Gastrocnemius medialis (tissue), 4 donors: ENCODE results near the gene NAA16. TPM values are rescaled to one million over a fixed set of nuclear protein-coding genes. Genes with fewer than 3 reads are reported as not detected.
A peak's percentile ranks its signal among the peaks of the same experiment; 100 is the strongest.

ENCODE experiments used
- ATAC-seq, 2 donors: fragments of 150-250 bp; one replicate each; pipeline ENCODE4 v1.9.1; 2016
- DNase-seq, 2 donors: peaks; one replicate each; pipeline ENCODE4 v3.0.0-alpha.2; 2019
- H3K27ac ChIP-seq, 4 donors: fragments of 200-600 bp; sonication (generic); 1 replicate in 1 of 4; 2 replicates in 3 of 4; pipeline ENCODE4 v1.5.1; 2016 to 2018; ENCODE audit warnings: mild to moderate bottlenecking in 2 of 4, moderate library complexity in 1 of 4
- H3K27me3 ChIP-seq, 3 donors: fragments of 200-600 bp; sonication (generic) in 2 of 3; 1 replicate in 1 of 3; 2 replicates in 2 of 3; pipeline versions ENCODE4 v1.5.1 to v1.6.0; 2016 to 2019; ENCODE audit warnings: mild to moderate bottlenecking in 1 of 3, moderate library complexity in 1 of 3
- H3K36me3 ChIP-seq, 2 donors: fragments of 200-600 bp; sonication (generic) in 1 of 2; one replicate each; pipeline ENCODE4 v1.5.1; 2017 to 2018
- H3K4me1 ChIP-seq, 2 donors: fragments of 200-600 bp; sonication (generic) in 1 of 2; one replicate each; pipeline ENCODE4 v1.5.1; 2016 to 2017; ENCODE audit warnings: mild to moderate bottlenecking in 2 of 2
- H3K4me3 ChIP-seq, 4 donors: fragments of 200-600 bp; sonication (generic) in 3 of 4; 1 replicate in 1 of 4; 2 replicates in 3 of 4; pipeline ENCODE4 v1.5.1; 2016 to 2019; ENCODE audit warnings: mild to moderate bottlenecking in 2 of 4
- H3K9me3 ChIP-seq, 3 donors: fragments of 200-600 bp; sonication (generic) in 2 of 3; 1 replicate in 1 of 3; 2 replicates in 2 of 3; pipeline ENCODE4 v1.5.1; 2016 to 2019
- POLR2A ChIP-seq, 2 donors: fragments of 450-650 bp; IDR thresholded peaks; one replicate each; pipeline ENCODE4 v1.6.1; 2017; ENCODE audit warnings: antibody characterized with exemption in 2 of 2, mild to moderate bottlenecking in 2 of 2, moderate library complexity in 2 of 2
- in situ Hi-C, 4 donors: fragments of 200-750 bp; cut with MboI; loops; one replicate each; pipeline versions ENCODE4 v1.15.0 to v1.8.0; 2017; ENCODE audit warnings: low sequenced_read_pairs in 4 of 4
- intact Hi-C: fragments of 100-400 bp; cut with DNase I; formaldehyde crosslinking; loops from one replicate; pipeline ENCODE4 v1.15.1; 2023; ENCODE audit warnings: low total_unique reads
- total RNA-seq, 4 donors: library from RNA; depleted of rRNA; stranded (reverse); fragments of >200 nt; gene quantifications; one replicate each; pipeline versions ENCODE4 v1.1.0 to v1.2.3, GENCODE V29; 2016
- TF ChIP-seq, protein P1 (sequence below), 5 experiments: fragments of 450-650 bp in 3 of 5; fragments of 200-600 bp in 2 of 5; sonication (generic) in 2 of 5; IDR thresholded peaks in 4 of 5; conservative IDR thresholded peaks in 1 of 5; 1 replicate in 4 of 5; 2 replicates in 1 of 5; pipeline ENCODE4 v1.5.1; 2016 to 2019; ENCODE audit warnings: antibody characterized with exemption in 5 of 5, mild to moderate bottlenecking in 3 of 5, moderate library complexity in 3 of 5

The NAA16 gene
- total RNA-seq, 4 donors from 2014 or later = 8.2 to 30.5 (median 11.6) TPM

DNA sequence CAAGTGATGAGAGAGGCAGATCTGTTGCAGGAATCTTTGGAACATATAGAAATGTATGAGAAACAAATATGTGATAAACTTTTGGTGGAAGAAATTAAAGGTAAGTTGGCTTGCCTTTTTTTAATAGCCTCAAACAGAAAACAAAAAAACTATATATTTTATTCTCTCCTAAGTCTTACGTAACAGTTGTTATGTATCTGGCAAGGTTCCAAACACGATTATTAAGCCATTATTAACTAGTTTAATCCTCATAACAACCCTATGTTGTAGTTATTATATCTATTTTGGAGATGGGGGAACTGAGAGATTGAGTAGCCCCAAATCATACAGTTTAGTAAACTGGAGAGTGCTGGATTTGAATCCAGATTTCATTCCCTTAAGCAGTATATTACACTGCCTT, 14.7 kb downstream of the NAA16 start:
- peaks cover 0 to 37% of the 10 kb centered on the region in 2 donors for H3K36me3 ChIP-seq
- no peak for TF ChIP-seq POLR2A (IDR thresholded peaks at IDR 0.05)
- TF ChIP-seq, protein P1, sequence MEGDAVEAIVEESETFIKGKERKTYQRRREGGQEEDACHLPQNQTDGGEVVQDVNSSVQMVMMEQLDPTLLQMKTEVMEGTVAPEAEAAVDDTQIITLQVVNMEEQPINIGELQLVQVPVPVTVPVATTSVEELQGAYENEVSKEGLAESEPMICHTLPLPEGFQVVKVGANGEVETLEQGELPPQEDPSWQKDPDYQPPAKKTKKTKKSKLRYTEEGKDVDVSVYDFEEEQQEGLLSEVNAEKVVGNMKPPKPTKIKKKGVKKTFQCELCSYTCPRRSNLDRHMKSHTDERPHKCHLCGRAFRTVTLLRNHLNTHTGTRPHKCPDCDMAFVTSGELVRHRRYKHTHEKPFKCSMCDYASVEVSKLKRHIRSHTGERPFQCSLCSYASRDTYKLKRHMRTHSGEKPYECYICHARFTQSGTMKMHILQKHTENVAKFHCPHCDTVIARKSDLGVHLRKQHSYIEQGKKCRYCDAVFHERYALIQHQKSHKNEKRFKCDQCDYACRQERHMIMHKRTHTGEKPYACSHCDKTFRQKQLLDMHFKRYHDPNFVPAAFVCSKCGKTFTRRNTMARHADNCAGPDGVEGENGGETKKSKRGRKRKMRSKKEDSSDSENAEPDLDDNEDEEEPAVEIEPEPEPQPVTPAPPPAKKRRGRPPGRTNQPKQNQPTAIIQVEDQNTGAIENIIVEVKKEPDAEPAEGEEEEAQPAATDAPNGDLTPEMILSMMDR (IDR thresholded peaks at IDR 0.05 in 4 of 5, conservative IDR thresholded peaks at IDR 0.05 in 1 of 5) = no peak
- peaks cover 30 to 32% of the 10 kb centered on the region in 2 donors for H3K4me1 ChIP-seq
- no peak for ATAC-seq
- no peaks in the 10 kb centered on the region for H3K9me3 ChIP-seq
- no peaks in the 10 kb centered on the region for H3K27me3 ChIP-seq
- no peak for DNase-seq
- no peak overlapping the region for H3K4me3 ChIP-seq
- in situ Hi-C loops = no loop called here
- peak overlapping the region in 2 of 4 donors; percentile 13 to 83 for H3K27ac ChIP-seq
- intact Hi-C loops = no loop called here

GRCh38 chr13:41326661-41327060, 15.6 kb downstream of the NAA16 start:
- H3K36me3 ChIP-seq = peaks cover 0 to 37% of the 10 kb centered on the region in 2 donors
- no peak for ATAC-seq
- no peaks in the 10 kb centered on the region for H3K9me3 ChIP-seq
- peak overlapping the region; percentile 67 to 84 (median 78) for H3K27ac ChIP-seq
- in situ Hi-C loops (no loop called here), intact Hi-C loops (no loop called here)
- H3K4me3 ChIP-seq = no peak overlapping the region
- no peaks in the 10 kb centered on the region for H3K27me3 ChIP-seq
- TF ChIP-seq, protein P1 (IDR thresholded peaks at IDR 0.05 in 4 of 5, conservative IDR thresholded peaks at IDR 0.05 in 1 of 5) = no peak
- TF ChIP-seq POLR2A (IDR thresholded peaks at IDR 0.05) = no peak
- H3K4me1 ChIP-seq = peaks cover 32 to 36% of the 10 kb centered on the region in 2 donors
- DNase-seq = no peak

DNA sequence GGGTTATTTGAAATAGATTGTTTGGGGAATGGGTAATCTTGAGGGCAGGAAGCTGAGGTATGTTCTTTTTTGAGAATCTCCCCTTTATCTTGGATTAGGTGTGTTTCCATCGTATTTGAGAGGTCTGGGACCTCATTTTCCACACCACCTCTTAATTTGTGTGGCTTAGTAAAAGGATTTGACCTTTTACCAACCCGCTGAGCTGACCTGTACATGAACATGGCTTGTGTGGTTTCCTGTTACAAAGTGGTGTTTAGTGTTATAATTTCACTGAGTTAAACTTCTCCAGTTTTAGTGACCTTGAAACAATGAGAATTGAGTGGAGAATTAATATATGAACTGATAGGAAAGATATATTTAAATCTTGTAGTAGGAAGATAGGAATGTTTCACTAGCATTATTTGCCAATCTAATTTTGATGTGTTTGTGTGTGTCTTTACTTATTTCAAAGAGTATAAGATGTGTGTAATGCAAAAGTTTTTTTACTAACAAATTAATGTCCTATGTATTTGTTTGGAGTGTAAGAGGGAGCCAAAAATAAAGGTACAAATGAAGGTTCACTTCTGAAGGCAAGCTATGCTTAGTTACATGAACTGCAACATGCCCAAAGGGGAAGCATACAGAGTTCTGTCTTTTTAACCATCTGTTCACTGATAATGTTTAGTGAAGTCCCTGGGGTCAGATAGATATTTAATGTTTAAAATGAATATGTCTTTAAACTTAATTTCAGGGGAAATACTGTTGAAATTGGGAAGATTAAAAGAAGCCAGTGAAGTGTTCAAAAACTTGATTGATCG, 17.1 kb downstream of the NAA16 start:
- Histone ChIP-seq H3K36me3 (peaks cover 0 to 34% of the 10 kb centered on the region in 2 donors), H3K9me3 (no peaks in the 10 kb centered on the region), H3K27ac (peak overlapping the region; percentile 67 to 84 (median 78)), H3K27me3 (no peaks in the 10 kb centered on the region), H3K4me3 (peak overlapping the region in 1 of 4 donors; percentile 7), H3K4me1 (peaks cover 44 to 50% of the 10 kb centered on the region in 2 donors)
- DNase-seq (no peak), ATAC-seq (peak; percentile 29 to 52)
- intact Hi-C loops = no loop called here
- in situ Hi-C loops = no loop called here
- TF ChIP-seq, protein P1 (IDR thresholded peaks at IDR 0.05 in 4 of 5, conservative IDR thresholded peaks at IDR 0.05 in 1 of 5) = no peak
- no peak for TF ChIP-seq POLR2A (IDR thresholded peaks at IDR 0.05)

GRCh38 chr13:41332829-41333228, 21.8 kb downstream of the NAA16 start:
- Histone ChIP-seq H3K9me3 (no peaks in the 10 kb centered on the region), H3K27ac (peak overlapping the region; percentile 74 to 84 (median 75)), H3K36me3 (no peaks in the 10 kb centered on the region), H3K4me1 (peaks cover 56 to 65% of the 10 kb centered on the region in 2 donors), H3K27me3 (no peaks in the 10 kb centered on the region), H3K4me3 (peak overlapping the region in 3 of 4 donors; percentile 0 to 23 (median 7))
- in situ Hi-C loops = no loop called here
- TF ChIP-seq, protein P1 (IDR thresholded peaks at IDR 0.05 in 4 of 5, conservative IDR thresholded peaks at IDR 0.05 in 1 of 5) = no peak
- TF ChIP-seq POLR2A (IDR thresholded peaks at IDR 0.05) = no peak
- intact Hi-C loops = loop anchor here (5.0 kb wide), 1 partner anchor 271 kb away; the partner anchor contains the start of gene WBP4
- ATAC-seq = peak; percentile 89 to 90
- no peak for DNase-seq
